ENCODE data around the gene CACNA1F.

The CACNA1F gene

GRCh38 chrX:49204017-49204416 is 29.1 kb downstream of the CACNA1F start:
- no peak for TF ChIP-seq CTCF (IDR thresholded peaks at IDR 0.05)

GRCh38 chrX:49203536-49203935 is 29.6 kb downstream of the CACNA1F start:
- no peak for TF ChIP-seq CTCF (IDR thresholded peaks at IDR 0.05)

GRCh38 chrX:49202022-49202421 is 31.1 kb downstream of the CACNA1F start:
- TF ChIP-seq CTCF (IDR thresholded peaks at IDR 0.05): no peak

- TF ChIP-seq CTCF (IDR thresholded peaks at IDR 0.05): no peak
These were observed 33.0 kb downstream of the CACNA1F start, which contains the start of gene SYP for GRCh38 chrX:49199906-49200771. TSS of gene SYP (minus strand) at chrX:49200193. CDS start at chrX:49200186, 7 bp downstream.

GRCh38 chrX:49199315-49199595 is 33.9 kb downstream of the CACNA1F start:
- no peak for TF ChIP-seq CTCF (IDR thresholded peaks at IDR 0.05)

- no peak for TF ChIP-seq CTCF (IDR thresholded peaks at IDR 0.05)
These were observed 34.4 kb downstream of the CACNA1F start for GRCh38 chrX:49198540-49199314.

- TF ChIP-seq CTCF (IDR thresholded peaks at IDR 0.05): no peak
These were observed 35.5 kb downstream of the CACNA1F start for GRCh38 chrX:49197543-49198087.

All from LNCAP (cell line).